ENCODE data around the gene PLSCR1.
"Not testable (repeated sequence)": the region's sequence is repeated elsewhere in the genome, so short reads cannot be mapped to it uniquely, and the experiment has no call there.

The PLSCR1 gene

GRCh38 chr3:146497145-146497843 lies 47.1 kb downstream of the PLSCR1 start:
- H3K9me3 ChIP-seq; H3K36me3 ChIP-seq (replicated peaks); H3K27me3 ChIP-seq (ENCODE audit: low read depth); H3K4me3 ChIP-seq; in situ Hi-C loops (cut with MboI; ENCODE audit: low sequenced_read_pairs); DNase-seq (ENCODE audit: low spot score in 2 of 2): not testable (repeated sequence)
- peaks cover 14% of the 10 kb centered on the region for H3K4me1 ChIP-seq

GRCh38 chr3:146496726-146497125 lies 47.7 kb downstream of the PLSCR1 start:
- H3K27me3 ChIP-seq (ENCODE audit: low read depth), result no peaks in the 10 kb centered on the region
- peaks cover 14% of the 10 kb centered on the region for H3K4me1 ChIP-seq
- no peak overlapping the region for H3K4me3 ChIP-seq
- no peaks in the 10 kb centered on the region for H3K9me3 ChIP-seq
- in situ Hi-C loops (cut with MboI; ENCODE audit: low sequenced_read_pairs), result no loop called here
- no peak for DNase-seq (ENCODE audit: low spot score in 2 of 2)
- no peaks in the 10 kb centered on the region for H3K36me3 ChIP-seq (replicated peaks)

- H3K4me3 ChIP-seq, result no peak overlapping the region
- no peaks in the 10 kb centered on the region for H3K36me3 ChIP-seq (replicated peaks)
- no peaks in the 10 kb centered on the region for H3K27me3 ChIP-seq (ENCODE audit: low read depth)
- DNase-seq (ENCODE audit: low spot score in 2 of 2), result no peak
- H3K9me3 ChIP-seq, result no peaks in the 10 kb centered on the region
- H3K4me1 ChIP-seq, result peaks cover 14% of the 10 kb centered on the region
- in situ Hi-C loops (cut with MboI; ENCODE audit: low sequenced_read_pairs), result no loop called here
Measured at GRCh38 chr3:146496251-146496650, 48.2 kb downstream of the PLSCR1 start.

GRCh38 chr3:146493761-146494160 lies 50.6 kb downstream of the PLSCR1 start:
- Histone ChIP-seq H3K9me3 (peaks cover 3% of the 10 kb centered on the region), H3K4me3 (no peak overlapping the region), H3K27me3 (ENCODE audit: low read depth) (no peaks in the 10 kb centered on the region), H3K4me1 (peaks cover 14% of the 10 kb centered on the region), H3K36me3 (replicated peaks) (no peaks in the 10 kb centered on the region)
- in situ Hi-C loops (cut with MboI; ENCODE audit: low sequenced_read_pairs), result no loop called here
- DNase-seq (ENCODE audit: low spot score in 2 of 2), result no peak

- Histone ChIP-seq H3K36me3 (replicated peaks) (no peaks in the 10 kb centered on the region), H3K9me3 (peaks cover 3% of the 10 kb centered on the region), H3K4me1 (peaks cover 14% of the 10 kb centered on the region), H3K4me3 (no peak overlapping the region), H3K27me3 (ENCODE audit: low read depth) (no peaks in the 10 kb centered on the region)
- in situ Hi-C loops (cut with MboI; ENCODE audit: low sequenced_read_pairs), result no loop called here
- peak in 1 of 2 experiments; percentile 90 for DNase-seq (ENCODE audit: low spot score in 2 of 2)
Measured at GRCh38 chr3:146493221-146493620, 51.2 kb downstream of the PLSCR1 start.

- no peaks in the 10 kb centered on the region for H3K27me3 ChIP-seq (ENCODE audit: low read depth)
- in situ Hi-C loops (cut with MboI; ENCODE audit: low sequenced_read_pairs), result no loop called here
- no peak for DNase-seq (ENCODE audit: low spot score in 2 of 2)
- H3K4me3 ChIP-seq, result no peak overlapping the region
- peaks cover 3% of the 10 kb centered on the region for H3K9me3 ChIP-seq
- H3K36me3 ChIP-seq (replicated peaks), result no peaks in the 10 kb centered on the region
- peaks cover 14% of the 10 kb centered on the region for H3K4me1 ChIP-seq
Measured at GRCh38 chr3:146491303-146491702, 53.1 kb downstream of the PLSCR1 start.

- no peaks in the 10 kb centered on the region for H3K27me3 ChIP-seq (ENCODE audit: low read depth)
- H3K4me3 ChIP-seq, result no peak overlapping the region
- peaks cover 3% of the 10 kb centered on the region; the same call in 1 of the 2 replicates for H3K9me3 ChIP-seq
- in situ Hi-C loops (cut with MboI; ENCODE audit: low sequenced_read_pairs), result no loop called here
- no peak for DNase-seq (ENCODE audit: low spot score in 2 of 2)
- no peaks in the 10 kb centered on the region for H3K36me3 ChIP-seq (replicated peaks)
- no peaks in the 10 kb centered on the region for H3K4me1 ChIP-seq
Measured at GRCh38 chr3:146485297-146485696, 59.1 kb downstream of the PLSCR1 start.

GRCh38 chr3:146476094-146476740 lies 68.2 kb downstream of the PLSCR1 start:
- Histone ChIP-seq H3K4me3 (no peak overlapping the region), H3K4me1 (no peaks in the 10 kb centered on the region), H3K27me3 (ENCODE audit: low read depth) (no peaks in the 10 kb centered on the region), H3K9me3 (no peaks in the 10 kb centered on the region), H3K36me3 (replicated peaks) (no peaks in the 10 kb centered on the region)
- in situ Hi-C loops (cut with MboI; ENCODE audit: low sequenced_read_pairs), result no loop called here
- DNase-seq (ENCODE audit: low spot score in 2 of 2), result no peak

GRCh38 chr3:146474976-146475375 lies 69.4 kb downstream of the PLSCR1 start:
- H3K4me3 ChIP-seq; DNase-seq (ENCODE audit: low spot score in 2 of 2); H3K27me3 ChIP-seq (ENCODE audit: low read depth); in situ Hi-C loops (cut with MboI; ENCODE audit: low sequenced_read_pairs); H3K36me3 ChIP-seq (replicated peaks); H3K4me1 ChIP-seq; H3K9me3 ChIP-seq: not testable (repeated sequence)

- in situ Hi-C loops (cut with MboI; ENCODE audit: low sequenced_read_pairs), result no loop called here
Measured at GRCh38 chr3:146473726-146474125, 70.7 kb downstream of the PLSCR1 start.

GRCh38 chr3:146472611-146473010 lies 71.8 kb downstream of the PLSCR1 start:
- no peaks in the 10 kb centered on the region for H3K36me3 ChIP-seq (replicated peaks)
- no peak overlapping the region for H3K4me3 ChIP-seq
- no peaks in the 10 kb centered on the region for H3K27me3 ChIP-seq (ENCODE audit: low read depth)
- in situ Hi-C loops (cut with MboI; ENCODE audit: low sequenced_read_pairs), result no loop called here
- no peak for DNase-seq (ENCODE audit: low spot score in 2 of 2)
- no peaks in the 10 kb centered on the region for H3K4me1 ChIP-seq
- no peaks in the 10 kb centered on the region for H3K9me3 ChIP-seq

More at GRCh38 chr3:146473726-146474125, 70.7 kb downstream of the PLSCR1 start:
- no peaks in the 10 kb centered on the region for H3K27me3 ChIP-seq (ENCODE audit: low read depth)
- H3K9me3 ChIP-seq, result no peaks in the 10 kb centered on the region
- no peak for DNase-seq (ENCODE audit: low spot score in 2 of 2)
- H3K4me1 ChIP-seq, result no peaks in the 10 kb centered on the region
- no peak overlapping the region for H3K4me3 ChIP-seq
- no peaks in the 10 kb centered on the region for H3K36me3 ChIP-seq (replicated peaks)

GRCh38 chr3:146471012-146471411 lies 73.4 kb downstream of the PLSCR1 start:
- H3K4me1 ChIP-seq, result no peaks in the 10 kb centered on the region
- no peak overlapping the region for H3K4me3 ChIP-seq
- H3K36me3 ChIP-seq (replicated peaks), result no peaks in the 10 kb centered on the region
- no peaks in the 10 kb centered on the region for H3K9me3 ChIP-seq
- no peaks in the 10 kb centered on the region for H3K27me3 ChIP-seq (ENCODE audit: low read depth)
- no peak for DNase-seq (ENCODE audit: low spot score in 2 of 2)
- in situ Hi-C loops (cut with MboI; ENCODE audit: low sequenced_read_pairs), result no loop called here

GRCh38 chr3:146470425-146470990 lies 73.9 kb downstream of the PLSCR1 start:
- H3K4me1 ChIP-seq, result no peaks in the 10 kb centered on the region
- in situ Hi-C loops (cut with MboI; ENCODE audit: low sequenced_read_pairs), result no loop called here
- no peaks in the 10 kb centered on the region for H3K9me3 ChIP-seq
- no peaks in the 10 kb centered on the region for H3K36me3 ChIP-seq (replicated peaks)
- no peaks in the 10 kb centered on the region for H3K27me3 ChIP-seq (ENCODE audit: low read depth)
- DNase-seq (ENCODE audit: low spot score in 2 of 2), result no peak
- H3K4me3 ChIP-seq, result no peak overlapping the region

All from HAP-1 (cell line).